ENCODE results near the gene FAM177A1.

The FAM177A1 gene

GRCh38 chr14:35122696-35123387, 76.8 kb downstream of the FAM177A1 start:
- DNase-seq (ENCODE audit: low read depth in 1 of 2, low spot score in 1 of 2) = no peak

DNA sequence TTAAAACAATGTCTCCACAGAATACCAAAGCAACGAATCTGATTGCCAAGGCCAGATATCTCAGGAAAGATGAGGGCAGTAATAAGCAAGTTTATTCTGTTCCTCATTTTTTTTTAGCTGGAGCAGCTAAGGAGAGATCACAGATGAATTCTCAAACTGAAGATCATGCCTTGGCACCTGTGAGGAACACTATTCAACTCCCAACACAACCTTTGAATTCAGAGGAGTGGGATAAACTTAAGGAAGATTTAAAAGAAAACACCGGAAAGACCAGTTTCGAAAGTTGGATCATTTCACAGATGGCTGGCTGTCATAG, 77.3 kb downstream of the FAM177A1 start:
- DNase-seq (ENCODE audit: low read depth in 1 of 2, low spot score in 1 of 2) = no peak

- DNase-seq (ENCODE audit: low read depth in 1 of 2, low spot score in 1 of 2) = no peak
These were observed 78.1 kb downstream of the FAM177A1 start for GRCh38 chr14:35124127-35124526.

Data from activated CD4-positive, alpha-beta T cell treated with anti-CD3 and anti-CD28 coated beads, Interleukin-2, amount 50 U/mL, for 24 hours (primary cell).